ENCODE data around the gene DDO.

Gene DDO

DNA sequence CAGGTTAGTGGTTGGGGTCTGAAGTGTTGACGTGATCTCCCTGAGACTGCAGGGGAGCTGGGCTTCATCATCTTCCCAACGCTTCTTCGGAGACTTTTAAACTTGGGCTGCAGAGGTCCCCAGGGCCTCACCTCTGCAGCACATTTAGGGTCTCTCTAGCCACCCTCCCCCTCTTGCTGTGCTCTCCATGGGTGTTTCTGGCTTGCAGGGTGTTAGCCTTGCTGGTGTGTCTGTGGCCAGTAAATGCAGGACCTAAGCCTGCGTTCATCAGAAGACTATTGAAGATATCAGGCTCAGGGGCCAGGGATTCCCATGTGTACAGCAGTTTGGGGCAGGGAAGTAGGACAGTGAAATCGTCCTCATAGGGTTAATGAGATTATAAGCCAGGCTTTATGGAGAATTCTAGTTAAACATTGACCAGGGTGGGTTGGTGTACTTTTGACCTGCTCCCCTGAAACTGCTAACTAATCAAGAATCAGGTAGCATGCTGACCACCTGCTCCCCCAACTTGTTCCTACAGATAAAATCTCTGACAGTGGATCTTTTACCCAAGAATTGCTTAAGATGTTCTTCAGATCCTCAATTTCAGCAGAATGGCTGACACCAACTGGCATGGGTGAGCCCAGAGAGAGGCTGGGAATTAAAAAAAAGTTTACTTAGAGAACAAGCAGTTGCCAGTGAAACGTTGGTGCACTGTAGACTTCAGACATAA lies 3.8 kb upstream of the DDO start:
- DNase-seq = no peak

DNA sequence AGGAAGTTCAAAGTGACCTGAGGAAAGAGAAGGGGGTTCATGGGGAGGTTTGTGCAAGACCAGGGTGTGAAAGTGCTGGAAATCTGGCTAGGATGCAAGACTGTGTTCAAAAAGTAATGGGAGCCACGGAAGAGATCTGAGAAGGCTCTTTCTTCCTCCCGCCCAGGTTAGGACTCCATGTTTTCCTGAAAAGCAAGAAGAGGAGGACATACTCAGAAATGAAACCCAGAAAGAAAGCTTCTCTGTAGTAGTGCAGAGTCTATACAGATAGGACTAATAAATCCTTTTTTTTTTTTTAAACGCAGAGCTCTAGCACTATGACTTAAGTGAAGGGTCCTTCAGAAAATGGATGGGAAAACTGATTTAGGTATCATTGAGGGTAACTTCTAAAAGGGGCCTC lies 3.2 kb upstream of the DDO start:
- DNase-seq = no peak

DNA sequence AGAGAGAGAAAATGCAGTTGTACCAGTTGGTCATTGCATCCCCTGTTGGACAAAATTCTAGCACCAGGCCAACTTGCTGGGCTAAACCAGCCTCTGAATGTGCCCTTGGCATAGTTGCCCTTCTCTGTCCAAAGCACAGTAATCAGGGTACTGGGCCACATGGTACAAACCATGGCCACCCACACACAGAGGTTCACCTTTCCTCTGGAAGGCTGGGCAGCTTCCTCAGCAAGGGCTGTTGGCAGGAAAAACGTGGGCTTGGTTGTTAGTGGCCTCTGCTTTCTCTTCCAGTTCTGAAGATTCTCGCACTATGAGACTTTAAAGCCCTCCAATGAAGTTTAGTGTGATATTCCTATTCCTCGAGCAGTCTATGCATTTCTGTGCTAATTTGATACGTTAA lies 706 bp downstream of the DDO start:
- no peak for DNase-seq

DNA sequence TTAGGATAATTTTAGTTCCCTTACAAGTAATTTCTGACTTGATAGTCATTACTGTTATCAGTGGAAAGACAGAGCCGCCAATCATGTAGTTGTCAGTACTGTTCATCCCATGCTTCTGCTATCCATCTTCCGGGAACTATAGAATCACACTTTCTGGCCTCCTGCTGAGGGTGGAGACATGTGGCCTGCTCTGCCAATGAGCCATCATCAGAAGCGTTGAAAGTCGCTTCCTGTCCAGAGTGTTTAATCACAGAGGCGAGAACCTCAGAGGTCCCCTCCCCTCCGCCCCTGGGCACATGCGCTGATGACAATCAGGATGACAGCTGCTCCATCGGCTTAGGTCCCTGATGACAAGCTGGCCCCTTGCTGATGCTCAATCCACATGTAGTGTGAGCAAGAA lies 3.0 kb downstream of the DDO start:
- DNase-seq = no peak

DNA sequence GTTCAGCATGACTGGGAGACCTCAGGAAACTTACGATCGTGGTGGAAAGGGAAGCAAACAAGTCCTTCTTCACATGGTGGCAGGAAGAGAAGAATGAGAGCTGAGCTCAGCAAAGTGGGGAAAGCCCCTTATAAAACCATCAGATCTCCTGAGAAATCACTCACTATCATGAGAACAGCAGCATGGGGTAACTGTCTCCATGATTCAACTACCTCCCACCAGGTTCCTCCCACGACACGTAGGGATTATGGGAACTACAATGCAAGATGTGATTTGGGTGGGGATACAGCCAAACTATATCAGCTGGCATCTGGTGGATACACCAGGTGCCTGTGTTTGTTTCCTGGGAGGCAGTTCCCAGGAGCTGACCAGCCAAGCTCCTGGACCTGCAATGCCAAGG lies 4.9 kb downstream of the DDO start:
- DNase-seq = no peak

GRCh38 chr6:110409794-110410193 lies 5.6 kb downstream of the DDO start:
- DNase-seq = no peak

GRCh38 chr6:110408901-110409300 lies 6.5 kb downstream of the DDO start:
- no peak for DNase-seq

GRCh38 chr6:110404607-110405006 lies 10.8 kb downstream of the DDO start:
- no peak for DNase-seq

DNA sequence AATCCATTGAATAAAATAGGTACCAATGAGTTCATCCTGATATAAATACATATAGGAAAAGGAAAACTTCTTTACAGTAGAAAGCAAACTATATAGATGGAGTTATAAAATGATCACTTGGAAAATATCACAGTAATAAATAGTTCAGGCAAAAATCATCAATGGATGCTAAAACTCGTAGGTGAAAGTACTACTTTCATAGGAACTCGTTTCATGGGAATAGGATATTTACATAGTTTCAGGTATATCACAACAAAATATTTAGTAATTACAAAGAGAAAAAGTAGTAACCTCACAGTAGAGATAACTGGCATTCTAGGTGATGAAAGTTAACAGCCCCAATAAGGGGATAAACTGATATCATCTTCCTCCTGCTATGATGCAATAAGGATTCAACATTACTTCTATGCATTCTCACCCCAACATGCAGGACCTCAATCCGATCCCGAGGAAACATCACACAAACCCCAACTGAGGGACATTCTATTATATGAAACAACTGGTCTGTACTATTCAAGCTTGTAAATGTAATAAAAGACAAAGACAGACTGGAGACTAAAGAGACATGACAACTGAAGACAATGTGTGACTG lies 13.7 kb downstream of the DDO start:
- no peak for DNase-seq

DNA sequence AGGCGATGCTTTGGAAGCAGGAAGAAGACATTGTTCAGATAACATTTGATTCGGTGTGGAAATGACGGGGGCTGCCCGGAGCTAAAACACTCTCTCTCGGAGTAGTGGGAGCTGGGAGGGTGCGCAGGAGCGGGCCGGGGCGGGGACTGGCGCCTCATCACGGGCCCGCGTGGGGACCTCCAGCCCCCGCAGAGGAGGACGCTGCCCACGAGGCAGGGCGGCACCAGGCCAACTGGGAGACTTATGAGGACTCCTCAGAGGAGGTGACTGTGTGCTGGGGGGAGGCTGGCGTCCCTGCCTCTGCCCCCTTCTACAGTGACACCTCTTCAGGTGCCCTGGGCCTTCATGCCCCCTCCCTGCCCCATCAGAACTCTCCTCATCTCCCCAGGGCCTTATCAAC lies 15.2 kb downstream of the DDO start:
- no peak for DNase-seq

DNA sequence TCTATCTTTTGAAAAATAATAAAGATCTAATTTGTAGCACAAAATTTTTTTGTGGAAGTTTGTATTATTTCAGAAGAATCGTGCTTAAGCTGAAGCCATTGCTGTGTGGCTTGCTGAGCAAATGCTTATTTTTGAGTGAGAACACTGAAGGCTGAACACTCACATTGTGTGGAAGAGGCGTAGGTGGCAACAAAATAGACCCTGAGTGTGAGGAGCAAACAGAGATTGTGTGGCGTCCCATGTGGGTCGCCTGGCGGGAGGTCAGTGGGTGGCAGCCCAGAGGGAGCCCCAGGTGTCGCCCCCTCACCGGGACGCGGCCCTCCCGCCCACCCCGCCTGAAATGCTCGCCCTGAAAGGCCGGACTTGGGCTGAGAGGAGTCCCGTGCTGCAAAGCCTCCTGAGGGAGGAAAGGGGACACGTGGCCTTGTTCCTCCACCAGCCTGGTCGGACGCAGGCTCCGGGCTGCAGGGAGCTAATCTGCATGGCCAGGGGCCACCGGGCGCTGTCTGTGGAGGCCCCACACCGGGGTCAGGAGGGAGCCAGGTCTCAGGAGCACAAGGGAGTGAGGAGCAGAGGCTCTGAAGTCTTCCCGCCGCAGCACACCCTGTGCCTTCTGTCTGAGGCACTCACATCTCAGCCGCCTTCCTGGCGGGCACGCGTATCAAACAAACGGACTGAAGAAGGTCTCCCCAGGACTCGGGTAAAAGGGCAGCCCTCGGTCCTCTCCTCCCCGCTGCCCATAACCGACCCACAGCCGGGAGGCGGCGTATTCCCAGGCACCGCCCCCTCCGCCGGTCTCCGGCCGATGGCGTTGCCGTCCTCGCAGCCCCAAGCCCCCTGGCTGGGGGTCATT lies 15.9 kb downstream of the DDO start:
- DNase-seq = no peak

GRCh38 chr6:110398778-110399177 lies 16.6 kb downstream of the DDO start:
- DNase-seq = peak; percentile 62

GRCh38 chr6:110395221-110395620 lies 20.2 kb downstream of the DDO start:
- DNase-seq = no peak

GRCh38 chr6:110394409-110394808 lies 21.0 kb downstream of the DDO start:
- DNase-seq = no peak

- no peak for DNase-seq
These were observed 22.6 kb downstream of the DDO start for GRCh38 chr6:110392727-110393126.

- DNase-seq = no peak
These were observed 25.0 kb downstream of the DDO start for GRCh38 chr6:110390404-110390803.

DNA sequence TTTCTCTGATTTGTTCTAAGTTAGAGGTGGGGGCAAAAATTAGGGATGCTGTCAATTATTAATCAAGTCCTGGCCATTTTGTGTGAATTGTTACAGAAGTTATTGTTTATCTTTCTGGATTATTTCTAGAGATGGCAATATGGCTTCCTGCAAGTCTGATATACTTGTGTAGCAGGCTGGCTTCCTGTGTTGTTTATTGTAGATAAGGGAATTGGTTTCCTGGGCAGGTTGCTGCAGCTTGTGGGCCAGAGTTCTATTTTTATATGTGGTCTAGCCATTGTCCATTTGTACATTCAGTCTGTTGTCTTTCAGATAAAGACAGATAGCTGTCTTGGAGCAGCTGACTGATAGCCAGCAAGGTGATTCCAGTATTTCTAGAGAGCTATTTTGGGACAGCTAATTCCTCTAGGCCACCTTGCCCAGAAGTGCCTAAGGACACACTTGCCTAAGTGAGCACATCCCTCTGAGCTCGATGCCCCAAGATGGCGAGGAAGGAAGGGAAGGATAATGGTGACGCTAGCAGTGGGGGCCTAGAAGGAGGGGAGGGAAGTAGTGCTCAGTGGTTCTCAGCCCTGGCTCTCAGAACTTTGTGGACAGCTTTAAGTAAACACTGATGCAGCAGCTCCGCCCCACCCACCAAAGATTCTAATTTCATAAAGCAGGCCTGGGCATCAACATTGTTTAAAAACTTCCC lies 25.5 kb downstream of the DDO start:
- no peak for DNase-seq

DNA sequence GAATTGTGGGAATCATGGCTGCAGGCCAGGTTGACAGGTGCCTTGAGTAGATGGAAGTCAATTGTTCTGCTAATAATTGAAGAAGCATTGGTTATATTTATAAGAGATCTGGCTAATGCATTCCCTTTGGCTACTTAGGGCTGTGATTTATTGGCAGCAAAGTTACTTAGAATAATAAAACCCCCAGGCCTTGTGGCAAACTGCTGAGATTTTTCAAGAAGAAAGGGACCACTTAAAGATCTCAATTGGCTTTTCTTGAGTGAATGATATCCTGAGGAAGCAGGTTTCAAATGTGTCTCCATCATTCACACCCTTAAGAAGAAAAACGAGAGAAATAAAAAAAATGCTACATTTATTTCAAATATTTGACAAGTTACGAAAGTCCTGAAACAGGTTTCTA lies 27.4 kb downstream of the DDO start:
- DNase-seq = no peak

GRCh38 chr6:110385458-110385863 lies 29.9 kb downstream of the DDO start:
- no peak for DNase-seq

DNA sequence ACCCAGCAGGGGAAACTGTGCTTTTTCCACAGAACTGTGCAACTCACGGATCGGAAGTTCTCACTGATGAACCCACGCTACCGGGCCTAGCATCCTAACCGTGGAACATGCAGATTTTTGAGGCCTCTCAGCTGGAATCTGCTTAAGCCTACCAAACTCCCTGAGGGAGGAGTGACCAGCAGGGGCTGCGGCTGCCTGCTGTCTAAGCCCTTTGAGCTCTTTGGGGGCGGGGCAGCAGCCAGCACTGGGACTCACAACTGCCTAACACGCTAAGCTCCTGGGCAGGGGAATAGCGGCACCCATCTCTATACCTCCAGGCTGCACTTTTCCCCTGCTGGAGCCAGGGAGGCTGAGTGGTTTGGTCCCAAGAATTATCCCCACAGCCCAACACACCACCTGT lies 36.8 kb downstream of the DDO start:
- no peak for DNase-seq

DNA sequence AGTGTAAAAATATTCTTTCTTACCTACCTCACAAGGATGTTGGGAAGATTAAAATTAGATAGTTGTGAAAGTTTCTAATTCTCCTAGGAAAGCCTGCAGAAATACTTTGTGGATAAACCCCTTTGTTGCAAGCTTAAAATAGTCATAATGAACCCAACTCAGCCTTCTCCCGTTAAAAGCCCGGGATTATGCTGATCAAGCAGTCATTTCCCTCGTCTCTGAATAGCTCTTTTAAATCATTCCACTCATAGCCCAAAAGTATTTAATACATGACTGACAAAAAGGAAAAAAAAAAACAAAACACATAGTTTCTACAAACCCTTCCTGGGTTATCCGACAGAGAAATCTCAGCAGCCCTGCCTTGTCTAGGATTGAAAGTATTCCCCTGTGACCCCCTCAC lies 46.3 kb downstream of the DDO start:
- DNase-seq = no peak

GRCh38 chr6:110368284-110368683 lies 47.1 kb downstream of the DDO start:
- no peak for DNase-seq

DNA sequence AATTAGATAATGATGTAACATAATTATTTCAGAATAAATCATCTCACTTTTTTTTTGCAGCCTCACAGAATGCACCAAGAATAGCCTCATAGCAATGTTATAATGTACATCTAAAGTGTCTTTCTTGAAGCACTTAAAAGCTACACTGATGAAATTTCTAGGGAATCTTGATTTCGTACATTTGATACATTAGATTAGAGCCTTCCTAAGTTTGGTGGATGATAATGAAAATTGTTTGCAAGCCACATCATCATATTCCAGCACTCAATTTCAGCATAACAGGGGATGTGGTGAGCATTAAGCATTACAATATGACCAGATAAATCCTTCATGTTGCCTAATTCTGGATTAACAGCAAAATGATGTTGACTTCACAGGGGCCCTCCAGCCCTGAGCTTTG lies 47.5 kb downstream of the DDO start:
- no peak for DNase-seq

DNA sequence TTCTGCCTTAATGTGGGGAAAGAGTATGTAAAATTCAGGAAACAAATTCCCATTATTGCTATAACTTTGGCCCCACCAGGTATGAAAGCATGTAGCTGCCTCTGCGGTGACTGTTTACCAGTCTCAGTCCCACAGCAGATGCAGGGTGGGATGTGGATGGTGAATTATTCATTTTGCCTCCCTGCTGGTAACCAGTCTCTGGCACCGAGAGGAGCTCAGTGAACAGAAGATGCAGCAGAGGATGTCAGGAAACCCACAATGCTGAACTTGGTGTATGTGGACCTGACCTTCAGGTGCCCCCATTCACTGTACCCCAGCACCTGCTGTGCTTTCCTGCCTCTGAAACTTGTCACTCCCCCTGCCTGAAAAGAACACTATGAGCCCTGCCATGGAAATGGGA lies 48.4 kb downstream of the DDO start:
- DNase-seq = no peak

Data from EL (cell line).